Effector memory CD4-positive, alpha-beta T cell (primary cell): ENCODE measurements around the gene ARMC9.

Experiments used
- DNase-seq, 3 donors: peaks; one replicate each; pipeline ENCODE4 v3.0.0-alpha.2; 2020
- H3K27ac ChIP-seq: 2 replicates; pipeline ENCODE4 v1.7.0; 2013; ENCODE audit warnings: mild to moderate bottlenecking, low read length, moderate library complexity; ENCODE audit not compliant: insufficient read depth, poor library complexity, severe bottlenecking
- H3K27me3 ChIP-seq: replicated peaks from 2 replicates; pipeline ENCODE4 v1.7.0; 2013; ENCODE audit warnings: mild to moderate bottlenecking, low read length; ENCODE audit not compliant: insufficient read depth, control insufficient read depth, poor library complexity, severe bottlenecking
- H3K36me3 ChIP-seq: 2 replicates; pipeline ENCODE4 v1.7.0; 2013; ENCODE audit warnings: mild to moderate bottlenecking, low read length, moderate library complexity; ENCODE audit not compliant: control insufficient read depth, insufficient read depth
- H3K4me1 ChIP-seq: 2 replicates; pipeline ENCODE4 v1.7.0; 2013; ENCODE audit warnings: low read length, mild to moderate bottlenecking; ENCODE audit not compliant: control insufficient read depth, insufficient read depth, poor library complexity, severe bottlenecking
- H3K4me3 ChIP-seq: 2 replicates; pipeline ENCODE4 v1.7.0; 2013; ENCODE audit warnings: low read length, low read depth, mild to moderate bottlenecking; ENCODE audit not compliant: insufficient read depth, poor library complexity, severe bottlenecking
- H3K9me3 ChIP-seq: 2 replicates; pipeline ENCODE4 v1.7.0; 2013; ENCODE audit warnings: mild to moderate bottlenecking, low read length, moderate library complexity; ENCODE audit not compliant: control insufficient read depth

Gene ARMC9

GRCh38 chr2:231393149-231394131, 195.0 kb downstream of the ARMC9 start:
- DNase-seq = no peak
- H3K9me3 ChIP-seq = no peaks in the 10 kb centered on the region
- H3K4me1 ChIP-seq = no peaks in the 10 kb centered on the region
- no peaks in the 10 kb centered on the region for H3K36me3 ChIP-seq
- no peak overlapping the region for H3K27ac ChIP-seq
- H3K4me3 ChIP-seq = no peak overlapping the region
- peaks cover 12% of the 10 kb centered on the region for H3K27me3 ChIP-seq

DNA sequence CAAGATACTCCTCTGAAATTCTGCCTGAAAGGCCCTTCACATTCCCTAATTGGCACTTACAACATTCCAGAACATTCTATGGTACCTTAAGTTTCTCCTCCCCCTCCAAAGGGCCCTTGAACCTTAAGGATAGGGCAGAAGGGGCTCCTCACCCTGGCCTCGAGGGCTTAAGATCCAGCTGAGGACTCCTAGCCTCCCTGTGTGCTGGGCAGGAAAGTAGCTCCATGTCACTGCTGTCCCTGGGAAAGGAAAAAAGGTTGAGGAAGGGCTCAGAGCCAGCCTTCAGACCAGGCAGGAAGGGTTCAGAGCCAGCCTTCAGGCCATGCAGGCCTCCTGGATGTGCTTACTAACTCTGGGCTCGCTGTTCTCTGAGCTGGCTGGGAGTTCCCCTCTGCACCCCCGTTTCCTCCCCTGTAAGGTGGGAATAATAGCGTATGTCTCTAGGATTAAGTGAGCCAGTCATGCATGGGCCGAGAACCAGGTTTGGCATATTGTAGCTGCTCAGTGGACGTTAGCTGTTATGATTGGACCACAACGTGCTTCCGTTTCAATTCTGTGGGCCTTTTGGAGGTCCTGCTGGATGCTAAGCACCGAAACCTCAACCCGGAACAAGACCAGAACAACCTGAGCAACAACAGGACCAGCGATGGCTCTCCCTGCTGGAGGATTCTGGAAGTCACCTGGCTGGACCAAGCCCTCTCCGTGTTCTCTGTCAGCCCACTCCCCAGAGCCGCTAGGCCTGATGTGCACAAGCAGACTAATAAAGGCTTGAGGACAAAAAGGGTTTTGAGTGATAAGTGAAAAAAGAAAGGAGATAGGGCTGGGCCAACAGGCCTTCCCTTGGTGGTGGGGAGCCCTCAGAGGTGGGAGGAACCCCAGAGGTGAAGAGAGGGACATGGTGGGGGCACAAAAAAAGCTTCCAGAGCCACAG, 196.0 kb downstream of the ARMC9 start:
- H3K27ac ChIP-seq = no peak overlapping the region
- H3K4me1 ChIP-seq = no peaks in the 10 kb centered on the region
- no peak for DNase-seq

GRCh38 chr2:231395188-231396057, 197.0 kb downstream of the ARMC9 start, which contains the start of gene B3GNT7:
Gene B3GNT7, plus strand, starts transcription at chr2:231395710. Its CDS starts 94 bp downstream, at chr2:231395804.
- Histone ChIP-seq H3K4me1 (no peaks in the 10 kb centered on the region), H3K27ac (no peak within 1 kb of the TSS), H3K4me3 (no peak within 1 kb of the TSS), H3K36me3 (no peaks in the 10 kb centered on the region), H3K27me3 (peaks cover 12% of the 10 kb centered on the region), H3K9me3 (no peaks in the 10 kb centered on the region)
- no peak for DNase-seq

More for the DNA sequence above, 196.0 kb downstream of the ARMC9 start:
- Histone ChIP-seq H3K4me3 (no peak overlapping the region), H3K9me3 (no peaks in the 10 kb centered on the region), H3K27me3 (peaks cover 12% of the 10 kb centered on the region), H3K36me3 (no peaks in the 10 kb centered on the region)

GRCh38 chr2:231396058-231396821, 197.8 kb downstream of the ARMC9 start:
- H3K4me3 ChIP-seq = no peak overlapping the region
- DNase-seq = no peak
- H3K36me3 ChIP-seq = no peaks in the 10 kb centered on the region
- peaks cover 12% of the 10 kb centered on the region for H3K27me3 ChIP-seq
- no peaks in the 10 kb centered on the region for H3K4me1 ChIP-seq
- H3K9me3 ChIP-seq = no peaks in the 10 kb centered on the region
- no peak overlapping the region for H3K27ac ChIP-seq

DNA sequence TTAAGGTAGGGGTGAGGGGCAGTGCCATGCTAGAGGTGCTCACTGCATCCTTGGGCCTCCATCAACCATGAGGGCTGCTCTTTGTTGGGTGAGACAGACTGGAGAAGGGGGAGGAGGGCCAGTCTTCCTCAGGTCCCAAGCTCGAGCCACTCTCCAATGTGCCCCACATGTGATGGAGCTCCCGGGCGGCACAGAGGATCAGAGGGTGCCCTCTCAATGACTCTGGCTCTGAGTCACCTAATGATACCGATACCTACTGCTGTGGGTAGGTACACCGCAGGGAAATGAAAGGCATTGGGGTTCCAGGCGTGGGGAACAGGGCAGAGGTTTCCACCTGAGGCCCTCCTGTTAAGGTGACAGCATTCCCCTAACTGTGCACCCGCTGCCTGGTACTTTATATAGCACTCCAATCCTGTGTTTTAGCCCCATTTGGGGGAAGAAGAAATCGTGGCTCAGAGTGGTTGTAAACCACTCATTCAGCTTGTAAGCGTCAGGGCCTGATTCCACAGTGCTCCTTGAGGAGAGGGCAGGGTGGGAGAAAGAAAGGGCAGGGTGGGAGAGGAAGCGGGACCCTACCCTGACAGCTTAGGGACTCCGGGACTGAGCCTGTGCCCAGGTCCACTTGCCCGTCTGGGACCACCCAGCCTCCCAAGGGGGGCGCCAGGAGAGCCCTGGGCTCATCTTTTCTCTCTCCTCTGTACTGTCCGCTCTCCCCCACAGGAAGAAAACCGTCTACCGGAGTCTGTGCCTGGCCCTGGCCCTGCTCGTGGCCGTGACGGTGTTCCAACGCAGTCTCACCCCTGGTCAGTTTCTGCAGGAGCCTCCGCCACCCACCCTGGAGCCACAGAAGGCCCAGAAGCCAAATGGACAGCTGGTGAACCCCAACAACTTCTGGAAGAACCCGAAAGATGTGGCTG, 198.8 kb downstream of the ARMC9 start:
- Histone ChIP-seq H3K9me3 (no peaks in the 10 kb centered on the region), H3K27me3 (peaks cover 12% of the 10 kb centered on the region), H3K4me1 (no peaks in the 10 kb centered on the region), H3K27ac (no peak overlapping the region), H3K4me3 (no peak overlapping the region), H3K36me3 (no peaks in the 10 kb centered on the region)
- no peak for DNase-seq

GRCh38 chr2:231397928-231398294, 199.5 kb downstream of the ARMC9 start:
- H3K27me3 ChIP-seq = peaks cover 12% of the 10 kb centered on the region
- no peaks in the 10 kb centered on the region for H3K36me3 ChIP-seq
- H3K9me3 ChIP-seq = no peaks in the 10 kb centered on the region
- H3K27ac ChIP-seq = no peak overlapping the region
- H3K4me1 ChIP-seq = no peaks in the 10 kb centered on the region
- no peak for DNase-seq
- H3K4me3 ChIP-seq = no peak overlapping the region

DNA sequence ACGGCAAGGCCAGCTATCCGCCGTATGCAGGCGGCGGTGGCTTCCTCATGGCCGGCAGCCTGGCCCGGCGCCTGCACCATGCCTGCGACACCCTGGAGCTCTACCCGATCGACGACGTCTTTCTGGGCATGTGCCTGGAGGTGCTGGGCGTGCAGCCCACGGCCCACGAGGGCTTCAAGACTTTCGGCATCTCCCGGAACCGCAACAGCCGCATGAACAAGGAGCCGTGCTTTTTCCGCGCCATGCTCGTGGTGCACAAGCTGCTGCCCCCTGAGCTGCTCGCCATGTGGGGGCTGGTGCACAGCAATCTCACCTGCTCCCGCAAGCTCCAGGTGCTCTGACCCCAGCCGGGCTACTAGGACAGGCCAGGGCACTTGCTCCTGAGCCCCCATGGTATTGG, 200.2 kb downstream of the ARMC9 start:
- Histone ChIP-seq H3K27me3 (peaks cover 12% of the 10 kb centered on the region), H3K4me1 (no peaks in the 10 kb centered on the region), H3K4me3 (no peak overlapping the region), H3K9me3 (no peaks in the 10 kb centered on the region), H3K36me3 (no peaks in the 10 kb centered on the region), H3K27ac (no peak overlapping the region)
- DNase-seq = no peak

- H3K27me3 ChIP-seq = peaks cover 11% of the 10 kb centered on the region
- H3K4me3 ChIP-seq = no peak overlapping the region
Measured at GRCh38 chr2:231399046-231399852, 200.8 kb downstream of the ARMC9 start.

More at GRCh38 chr2:231399046-231399852, 200.8 kb downstream of the ARMC9 start:
- no peak overlapping the region for H3K27ac ChIP-seq
- no peaks in the 10 kb centered on the region for H3K9me3 ChIP-seq
- DNase-seq = no peak
- H3K4me1 ChIP-seq = no peaks in the 10 kb centered on the region
- no peaks in the 10 kb centered on the region for H3K36me3 ChIP-seq
